CD14-positive monocyte (primary cell): ENCODE measurements around the gene RFX2. TPM values are rescaled to one million over a fixed set of nuclear protein-coding genes. Genes with fewer than 3 reads are reported as not detected.

ENCODE experiments used
- DNase-seq, 3 donors: peaks; one replicate each; pipeline ENCODE4 v3.0.0-alpha.2; 2011 to 2022
- H2AFZ ChIP-seq: 2 replicates; pipeline ENCODE4 v1.6.0; 2012; ENCODE audit warnings: mild to moderate bottlenecking, low read depth, low read length, inconsistent platforms; ENCODE audit not compliant: insufficient read depth, poor library complexity, severe bottlenecking
- H3K27ac ChIP-seq, 2 donors: 1 replicate in 1 of 2; 2 replicates in 1 of 2; pipeline ENCODE4 v1.5.1; 2012 to 2013; ENCODE audit warnings: low read length in 2 of 2, control low read depth in 1 of 2, inconsistent platforms in 1 of 2, low read depth in 1 of 2, mild to moderate bottlenecking in 1 of 2
- H3K27me3 ChIP-seq, 2 donors: one replicate each; pipeline versions ENCODE4 v1.6.0 to v1.6.1; 2011 to 2013; ENCODE audit warnings: low read length in 2 of 2; ENCODE audit not compliant: control insufficient read depth in 2 of 2, insufficient read depth in 2 of 2
- H3K36me3 ChIP-seq, 2 donors: replicated peaks in 1 of 2; 1 replicate in 1 of 2; 2 replicates in 1 of 2; pipeline versions ENCODE4 v1.5.1 to v1.6.1; 2012 to 2013; ENCODE audit warnings: low read length in 2 of 2, control low read depth in 1 of 2, inconsistent platforms in 1 of 2, mild to moderate bottlenecking in 1 of 2; ENCODE audit not compliant: insufficient read depth in 2 of 2, control insufficient read depth in 1 of 2
- H3K4me1 ChIP-seq, 2 donors: 1 replicate in 1 of 2; 2 replicates in 1 of 2; pipeline versions ENCODE4 v1.5.1 to v1.6.1; 2012 to 2013; ENCODE audit warnings: low read length in 2 of 2, control low read depth in 1 of 2, inconsistent platforms in 1 of 2, mild to moderate bottlenecking in 1 of 2, moderate library complexity in 1 of 2; ENCODE audit not compliant: insufficient read depth in 2 of 2, control insufficient read depth in 1 of 2
- H3K4me2 ChIP-seq: replicated peaks from 2 replicates; pipeline ENCODE3; 2012; ENCODE audit warnings: low read length, moderate library complexity, mild to moderate bottlenecking; ENCODE audit not compliant: poor library complexity, severe bottlenecking; ENCODE audit errors: extremely low read depth
- H3K4me3 ChIP-seq, 3 experiments: fragments of 200-600 bp in 1 of 3; sonication (generic) in 1 of 3; replicated peaks in 1 of 3; 1 replicate in 2 of 3; 2 replicates in 1 of 3; pipeline ENCODE4 v1.5.1; 2011 to 2013; ENCODE audit warnings: low read length in 3 of 3, mild to moderate bottlenecking in 3 of 3, control low read depth in 2 of 3, low read depth in 2 of 3, inconsistent platforms in 1 of 3, moderate library complexity in 1 of 3
- H3K79me2 ChIP-seq: 2 replicates; pipeline ENCODE4 v1.6.0; 2012; ENCODE audit warnings: mild to moderate bottlenecking, control low read depth, inconsistent platforms, low read length, moderate library complexity; ENCODE audit not compliant: insufficient read depth
- H3K9ac ChIP-seq: 2 replicates; pipeline ENCODE4 v1.6.0; 2017; ENCODE audit warnings: low read length, mild to moderate bottlenecking; ENCODE audit not compliant: insufficient read depth, poor library complexity, severe bottlenecking
- H3K9me3 ChIP-seq, 2 donors: replicated peaks in 1 of 2; 1 replicate in 1 of 2; 2 replicates in 1 of 2; pipeline versions ENCODE4 v1.5.1 to v1.6.1; 2012 to 2013; ENCODE audit warnings: low read length in 2 of 2, control low read depth in 1 of 2; ENCODE audit not compliant: control insufficient read depth in 1 of 2, insufficient read depth in 1 of 2
- H4K20me1 ChIP-seq: 2 replicates; pipeline ENCODE4 v1.6.0; 2012; ENCODE audit warnings: mild to moderate bottlenecking, low read length, control low read depth, moderate library complexity; ENCODE audit not compliant: insufficient read depth
- H3K27ac Mint-ChIP-seq, 7 donors: one replicate each; pipeline ENCODE4 v1.8.0; 2020; ENCODE audit warnings: mild to moderate bottlenecking in 7 of 7, mixed read lengths in 7 of 7, moderate library complexity in 6 of 7, inconsistent platforms in 2 of 7
- H3K27me3 Mint-ChIP-seq, 3 donors: one replicate each; pipeline ENCODE4 v1.8.0; 2021 to 2022; ENCODE audit warnings: low read depth in 3 of 3, mild to moderate bottlenecking in 3 of 3, mixed read lengths in 3 of 3, moderate library complexity in 3 of 3, inconsistent platforms in 1 of 3
- H3K36me3 Mint-ChIP-seq, 2 donors: one replicate each; pipeline ENCODE4 v1.8.0; 2020; ENCODE audit warnings: mixed read lengths in 2 of 2, inconsistent platforms in 1 of 2, mild to moderate bottlenecking in 1 of 2
- H3K4me1 Mint-ChIP-seq: one replicate; pipeline ENCODE4 v1.8.0; 2020; ENCODE audit warnings: mild to moderate bottlenecking, mixed read lengths
- H3K4me3 Mint-ChIP-seq, 2 donors: one replicate each; pipeline ENCODE4 v1.8.0; 2020; ENCODE audit warnings: mild to moderate bottlenecking in 2 of 2, mixed read lengths in 2 of 2, moderate library complexity in 1 of 2
- H3K9me3 Mint-ChIP-seq, 7 donors: one replicate each; pipeline ENCODE4 v1.8.0; 2020 to 2022; ENCODE audit warnings: mixed read lengths in 7 of 7, mild to moderate bottlenecking in 6 of 7, moderate library complexity in 6 of 7, inconsistent platforms in 2 of 7
- WGBS: methylation state at CpG from one replicate; pipeline ENCODE4 v1.1.5; 2013; ENCODE audit warnings: missing lambda C conversion rate; ENCODE audit not compliant: insufficient coverage; 5-methylcytosine and 5-hydroxymethylcytosine counted together
- intact Hi-C, 2 donors: fragments of 100-400 bp; cut with micrococcal nuclease; formaldehyde crosslinking; loops; one replicate each; pipeline versions ENCODE4 v1.15.0 to v1.15.1; 2023
- polyA plus RNA-seq, 3 donors: library from polyadenylated mRNA; depleted of rRNA in 1 of 3; unstranded in 2 of 3; stranded (reverse) in 1 of 3; fragments of 300-500 nt in 2 of 3; fragments of >200 nt in 1 of 3; fragmentation: Illumina TruSeq in 2 of 3; gene quantifications; 1 replicate in 2 of 3; 2 replicates in 1 of 3; pipeline ENCODE4 v1.2.3, GENCODE V29; 2012 to 2021
- TF ChIP-seq, protein P1 (sequence below): fragments of 200-600 bp; IDR thresholded peaks from one replicate; pipeline ENCODE4 v1.8.0; 2022; ENCODE audit warnings: antibody characterized with exemption, mild to moderate bottlenecking

The RFX2 gene
- polyA plus RNA-seq, 3 donors: 5.7 to 12.9 (median 8.7) TPM

- Mint-ChIP-seq H3K36me3 (peaks cover 2 to 8% of the 10 kb centered on the region in 2 donors), H3K27ac (no peak overlapping the region), H3K9me3 (peaks cover 0 to 2% (median 0%) of the 10 kb centered on the region in 7 donors)
Measured at GRCh38 chr19:5990289-5990797, 120.0 kb downstream of the RFX2 start.

DNA sequence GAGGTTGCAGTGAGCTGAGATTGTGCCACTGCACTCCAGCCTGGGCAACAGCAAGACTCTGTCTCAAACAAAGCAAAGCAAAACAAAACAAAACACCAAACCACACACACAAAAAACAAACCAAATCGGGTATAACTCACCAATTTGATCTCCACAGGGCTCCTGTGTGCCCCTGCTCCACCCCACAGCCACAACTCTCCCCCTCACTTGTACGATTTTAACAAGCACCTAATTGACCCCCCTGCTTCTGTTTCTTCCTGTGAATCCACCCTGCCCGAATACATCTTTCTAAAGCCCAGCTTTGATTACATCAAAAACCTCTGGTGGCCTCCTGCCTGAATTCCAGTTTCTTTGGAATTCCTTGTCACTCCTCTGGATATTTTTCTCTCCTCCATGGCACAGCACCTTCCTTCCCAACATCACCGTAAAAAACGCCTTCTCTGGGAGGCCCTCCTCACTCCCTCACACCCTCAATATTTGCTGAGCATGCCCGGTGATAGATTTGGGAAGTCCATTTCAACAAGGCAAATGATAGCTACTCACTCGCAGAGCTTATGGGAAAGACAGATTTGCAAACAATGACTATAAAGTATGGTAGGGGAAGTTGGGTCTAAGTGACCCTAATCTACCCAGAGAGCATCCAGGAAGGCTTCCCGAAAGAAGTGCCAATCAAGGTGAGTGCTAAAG is 120.8 kb downstream of the RFX2 start:
- DNase-seq: no peak
- H3K4me3 ChIP-seq: no peak overlapping the region
- peaks cover 2 to 6% of the 10 kb centered on the region in 2 donors for H3K36me3 Mint-ChIP-seq
- H3K4me3 Mint-ChIP-seq: no peak overlapping the region
- no peaks in the 10 kb centered on the region for H4K20me1 ChIP-seq
- H3K27ac ChIP-seq: no peak overlapping the region
- H3K9me3 ChIP-seq: no peaks in the 10 kb centered on the region
- 78% methylated on average over 5 of the region's 8 CpGs for WGBS
- H3K4me1 Mint-ChIP-seq: peaks cover 15% of the 10 kb centered on the region
- TF ChIP-seq, protein P1, sequence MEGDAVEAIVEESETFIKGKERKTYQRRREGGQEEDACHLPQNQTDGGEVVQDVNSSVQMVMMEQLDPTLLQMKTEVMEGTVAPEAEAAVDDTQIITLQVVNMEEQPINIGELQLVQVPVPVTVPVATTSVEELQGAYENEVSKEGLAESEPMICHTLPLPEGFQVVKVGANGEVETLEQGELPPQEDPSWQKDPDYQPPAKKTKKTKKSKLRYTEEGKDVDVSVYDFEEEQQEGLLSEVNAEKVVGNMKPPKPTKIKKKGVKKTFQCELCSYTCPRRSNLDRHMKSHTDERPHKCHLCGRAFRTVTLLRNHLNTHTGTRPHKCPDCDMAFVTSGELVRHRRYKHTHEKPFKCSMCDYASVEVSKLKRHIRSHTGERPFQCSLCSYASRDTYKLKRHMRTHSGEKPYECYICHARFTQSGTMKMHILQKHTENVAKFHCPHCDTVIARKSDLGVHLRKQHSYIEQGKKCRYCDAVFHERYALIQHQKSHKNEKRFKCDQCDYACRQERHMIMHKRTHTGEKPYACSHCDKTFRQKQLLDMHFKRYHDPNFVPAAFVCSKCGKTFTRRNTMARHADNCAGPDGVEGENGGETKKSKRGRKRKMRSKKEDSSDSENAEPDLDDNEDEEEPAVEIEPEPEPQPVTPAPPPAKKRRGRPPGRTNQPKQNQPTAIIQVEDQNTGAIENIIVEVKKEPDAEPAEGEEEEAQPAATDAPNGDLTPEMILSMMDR: no peak
- H3K4me2 ChIP-seq: no peak overlapping the region
- no peaks in the 10 kb centered on the region for H3K27me3 ChIP-seq
- peaks cover 0 to 2% (median 0%) of the 10 kb centered on the region in 7 donors for H3K9me3 Mint-ChIP-seq
- H3K9ac ChIP-seq: no peak overlapping the region
- H3K79me2 ChIP-seq: no peaks in the 10 kb centered on the region
- intact Hi-C loops: loop anchor here (5.0 to 10.0 kb wide), 2 partner anchors 33 to 135 kb away; no protein-coding TSS in a partner anchor
- peak overlapping the region in 2 of 7 donors; percentile 11 to 31 for H3K27ac Mint-ChIP-seq
- peak overlapping the region; percentile 29 for H2AFZ ChIP-seq
- H3K36me3 ChIP-seq: no peaks in the 10 kb centered on the region
- peaks cover 7 to 9% of the 10 kb centered on the region in 2 donors for H3K4me1 ChIP-seq
- H3K27me3 Mint-ChIP-seq: peaks cover 0 to 2% (median 0%) of the 10 kb centered on the region in 3 donors

More at GRCh38 chr19:5990289-5990797, 120.0 kb downstream of the RFX2 start:
- Histone ChIP-seq H3K36me3 (no peaks in the 10 kb centered on the region), H3K27me3 (no peaks in the 10 kb centered on the region), H3K79me2 (no peaks in the 10 kb centered on the region), H2AFZ (peak overlapping the region; percentile 29), H4K20me1 (no peaks in the 10 kb centered on the region), H3K4me3 (no peak overlapping the region), H3K9ac (no peak overlapping the region), H3K4me1 (peaks cover 5% of the 10 kb centered on the region in 2 donors), H3K4me2 (no peak overlapping the region), H3K27ac (no peak overlapping the region), H3K9me3 (no peaks in the 10 kb centered on the region)
- WGBS: 56% methylated on average over 9 of the region's 17 CpGs
- Mint-ChIP-seq H3K4me3 (peak overlapping the region in 1 of 2 donors; percentile 57), H3K4me1 (peaks cover 11% of the 10 kb centered on the region), H3K27me3 (peaks cover 0 to 2% (median 0%) of the 10 kb centered on the region in 3 donors)
- DNase-seq: no peak
- intact Hi-C loops: no loop called here
- TF ChIP-seq, protein P1: no peak
